ENCODE data around the gene AQP5.

The AQP5 gene

DNA sequence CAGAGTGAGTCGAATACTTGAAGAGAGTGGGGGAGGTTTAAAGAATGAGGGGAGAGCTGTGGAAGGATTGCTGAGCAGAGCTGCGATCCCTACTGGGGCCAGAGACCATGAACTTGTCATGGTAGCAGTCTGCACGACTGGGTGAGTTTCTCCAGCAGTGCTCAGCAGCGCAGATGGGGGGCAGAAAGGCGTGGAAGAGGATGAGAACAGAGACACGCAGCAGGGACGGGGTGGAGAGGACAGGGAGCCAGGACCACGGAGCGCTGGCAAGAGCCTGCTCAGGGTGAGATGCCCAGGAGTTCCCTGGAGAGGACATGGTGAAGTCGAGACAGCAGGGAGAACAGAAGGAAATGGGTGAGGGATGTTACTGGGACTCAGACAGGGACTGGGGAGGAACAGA lies 9.0 kb downstream of the AQP5 start:
- peaks cover 42% of the 10 kb centered on the region for H3K27me3 ChIP-seq (replicated peaks; ENCODE audit: control insufficient read depth, insufficient read depth, low read length)
- no peaks in the 10 kb centered on the region for H3K36me3 ChIP-seq (ENCODE audit: control insufficient read depth, insufficient read depth, low read length, severe bottlenecking)
- no peak for DNase-seq (ENCODE audit: low read depth)
- no peak overlapping the region for H3K4me3 ChIP-seq (ENCODE audit: low read length)
- no peak overlapping the region for H3K9ac ChIP-seq (ENCODE audit: low read length)
- no peaks in the 10 kb centered on the region for H3K9me3 ChIP-seq (ENCODE audit: control insufficient read depth, low read length)
- H3K4me1 ChIP-seq (ENCODE audit: control insufficient read depth, insufficient read depth, low read length) = peaks cover 8% of the 10 kb centered on the region

DNA sequence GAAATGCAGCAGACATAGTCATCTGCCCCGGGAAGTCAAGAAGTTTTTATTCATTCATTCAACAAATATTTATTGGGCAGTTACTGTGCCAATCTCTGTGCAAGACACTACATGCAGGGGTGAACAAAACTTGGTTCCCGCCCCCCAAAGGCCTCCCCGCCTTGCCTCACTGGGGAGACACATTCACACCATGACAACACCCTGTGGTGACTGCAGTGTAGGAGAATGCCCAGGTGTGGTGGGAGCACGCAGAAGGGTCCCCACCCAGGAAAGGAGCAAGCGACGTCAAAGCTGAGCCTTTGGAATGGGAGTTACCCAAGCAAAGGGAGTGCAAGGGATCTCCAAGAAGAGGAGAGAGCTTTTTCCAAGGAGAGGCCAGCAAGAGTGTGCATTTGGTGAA lies 9.5 kb downstream of the AQP5 start:
- no peak overlapping the region for H3K9ac ChIP-seq (ENCODE audit: low read length)
- H3K9me3 ChIP-seq (ENCODE audit: control insufficient read depth, low read length) = no peaks in the 10 kb centered on the region
- peaks cover 46% of the 10 kb centered on the region for H3K27me3 ChIP-seq (replicated peaks; ENCODE audit: control insufficient read depth, insufficient read depth, low read length)
- no peak for DNase-seq (ENCODE audit: low read depth)
- H3K4me1 ChIP-seq (ENCODE audit: control insufficient read depth, insufficient read depth, low read length) = peaks cover 8% of the 10 kb centered on the region
- no peaks in the 10 kb centered on the region for H3K36me3 ChIP-seq (ENCODE audit: control insufficient read depth, insufficient read depth, low read length, severe bottlenecking)
- no peak overlapping the region for H3K4me3 ChIP-seq (ENCODE audit: low read length)

DNA sequence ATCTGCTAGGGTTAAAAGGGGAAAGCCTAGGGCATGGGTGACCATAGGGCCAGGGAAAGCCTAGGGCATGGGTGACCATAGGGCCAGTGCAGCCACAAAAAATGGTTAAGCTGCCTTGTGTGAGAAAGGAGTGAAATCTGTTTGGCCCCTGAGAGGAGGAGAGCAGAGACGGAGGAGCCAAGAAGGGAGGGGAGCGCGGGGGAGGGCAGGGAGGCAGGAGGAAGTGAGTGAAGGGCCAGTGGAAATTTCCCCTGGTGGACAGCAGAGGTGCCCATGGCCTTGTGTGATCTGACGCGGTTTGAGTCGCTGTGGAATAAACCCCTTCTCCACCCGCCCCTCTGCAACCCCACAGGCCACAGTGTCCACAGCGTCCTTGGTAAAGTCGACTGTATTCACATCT lies 10.5 kb downstream of the AQP5 start:
- H3K4me3 ChIP-seq (ENCODE audit: low read length) = no peak overlapping the region
- no peaks in the 10 kb centered on the region for H3K36me3 ChIP-seq (ENCODE audit: control insufficient read depth, insufficient read depth, low read length, severe bottlenecking)
- H3K27me3 ChIP-seq (replicated peaks; ENCODE audit: control insufficient read depth, insufficient read depth, low read length) = peaks cover 46% of the 10 kb centered on the region
- H3K9me3 ChIP-seq (ENCODE audit: control insufficient read depth, low read length) = no peaks in the 10 kb centered on the region
- peaks cover 7% of the 10 kb centered on the region for H3K4me1 ChIP-seq (ENCODE audit: control insufficient read depth, insufficient read depth, low read length)
- H3K9ac ChIP-seq (ENCODE audit: low read length) = no peak overlapping the region
- DNase-seq (ENCODE audit: low read depth) = no peak

DNA sequence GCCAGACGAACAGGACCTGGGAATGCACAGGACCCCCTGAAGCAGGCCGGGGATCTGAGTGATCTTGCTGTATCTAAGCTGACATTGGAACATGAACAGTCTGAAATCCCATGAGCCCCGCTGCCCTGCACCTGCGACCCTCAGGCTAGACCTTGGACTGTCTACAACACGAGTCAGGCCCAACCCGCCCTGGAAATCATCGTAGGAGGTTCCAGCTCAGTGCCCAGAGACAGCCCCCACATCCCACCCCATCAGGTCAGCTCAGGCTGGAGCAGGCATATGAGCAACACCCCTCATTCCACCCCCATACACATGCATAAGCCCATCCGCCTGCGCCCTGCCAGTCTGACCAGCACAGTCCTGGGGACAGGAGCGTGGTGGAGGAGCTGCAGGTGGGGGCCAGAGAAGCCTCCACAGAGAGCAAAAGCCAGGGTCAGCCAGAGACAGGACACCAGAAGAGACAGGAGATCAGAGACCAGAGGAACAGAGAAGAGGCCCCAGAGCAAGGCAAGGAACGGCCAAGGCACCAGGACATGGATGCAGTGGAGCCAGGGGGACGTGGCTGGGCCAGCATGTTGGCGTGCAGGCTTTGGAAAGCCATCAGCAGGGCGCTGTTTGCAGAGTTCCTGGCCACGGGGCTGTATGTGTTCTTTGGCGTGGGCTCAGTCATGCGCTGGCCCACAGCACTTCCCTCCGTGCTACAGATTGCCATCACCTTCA lies 11.1 kb downstream of the AQP5 start, which contains the start of gene AQP6:
TSS of gene AQP6 (plus strand) at position 307 of the 720 bp plus-strand sequence. CDS start at position 534, 227 bp downstream.
- no peaks in the 10 kb centered on the region for H3K36me3 ChIP-seq (ENCODE audit: control insufficient read depth, insufficient read depth, low read length, severe bottlenecking)
- no peak within 1 kb of the TSS for H3K4me3 ChIP-seq (ENCODE audit: low read length)
- no peaks in the 10 kb centered on the region for H3K9me3 ChIP-seq (ENCODE audit: control insufficient read depth, low read length)
- H3K27me3 ChIP-seq (replicated peaks; ENCODE audit: control insufficient read depth, insufficient read depth, low read length) = peaks cover 44% of the 10 kb centered on the region
- no peak within 1 kb of the TSS for H3K9ac ChIP-seq (ENCODE audit: low read length)
- peaks cover 4% of the 10 kb centered on the region for H3K4me1 ChIP-seq (ENCODE audit: control insufficient read depth, insufficient read depth, low read length)
- no peak for DNase-seq (ENCODE audit: low read depth)

DNA sequence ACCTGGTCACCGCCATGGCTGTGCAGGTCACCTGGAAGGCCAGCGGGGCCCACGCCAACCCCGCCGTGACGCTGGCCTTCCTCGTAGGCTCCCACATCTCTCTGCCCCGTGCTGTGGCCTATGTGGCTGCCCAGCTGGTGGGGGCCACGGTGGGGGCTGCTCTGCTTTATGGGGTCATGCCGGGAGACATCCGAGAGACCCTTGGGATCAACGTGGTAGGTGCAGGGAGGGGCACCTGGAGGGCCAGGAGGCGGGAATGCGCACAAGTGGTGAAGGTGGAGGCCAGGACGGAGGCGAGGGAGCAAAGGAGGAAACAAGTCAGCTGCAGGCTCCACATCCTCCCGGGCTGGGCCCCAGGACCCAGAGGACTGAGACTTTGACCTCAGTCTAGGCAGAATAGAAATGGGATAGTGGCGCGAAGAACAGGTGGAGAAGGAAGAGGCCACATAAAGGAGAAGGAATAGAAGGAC lies 11.7 kb downstream of the AQP5 start:
- Histone ChIP-seq H3K9ac (ENCODE audit: low read length) (no peak overlapping the region), H3K36me3 (ENCODE audit: control insufficient read depth, insufficient read depth, low read length, severe bottlenecking) (no peaks in the 10 kb centered on the region), H3K9me3 (ENCODE audit: control insufficient read depth, low read length) (no peaks in the 10 kb centered on the region), H3K27me3 (replicated peaks; ENCODE audit: control insufficient read depth, insufficient read depth, low read length) (peaks cover 38% of the 10 kb centered on the region), H3K4me3 (ENCODE audit: low read length) (no peak overlapping the region), H3K4me1 (ENCODE audit: control insufficient read depth, insufficient read depth, low read length) (peaks cover 4% of the 10 kb centered on the region)
- no peak for DNase-seq (ENCODE audit: low read depth)

DNA sequence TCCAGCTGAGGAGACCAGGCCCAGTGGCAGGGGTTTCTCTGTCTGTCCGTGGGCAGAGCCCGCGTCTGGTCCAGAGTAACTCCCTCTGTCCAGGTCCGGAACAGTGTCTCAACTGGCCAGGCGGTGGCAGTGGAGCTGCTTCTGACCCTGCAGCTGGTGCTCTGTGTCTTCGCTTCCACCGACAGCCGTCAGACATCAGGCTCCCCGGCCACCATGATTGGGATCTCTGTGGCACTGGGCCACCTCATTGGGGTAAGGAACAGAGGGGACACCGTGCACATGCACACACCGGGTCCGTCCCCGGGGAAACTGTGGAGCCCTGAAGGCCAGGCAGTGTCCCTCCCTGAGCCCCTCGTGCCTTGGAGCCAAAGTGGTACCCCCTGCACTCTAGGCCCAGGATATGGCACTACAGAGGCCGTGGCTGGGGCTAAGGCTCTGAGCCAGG lies 12.6 kb downstream of the AQP5 start:
- Histone ChIP-seq H3K4me3 (ENCODE audit: low read length) (no peak overlapping the region), H3K9me3 (ENCODE audit: control insufficient read depth, low read length) (no peaks in the 10 kb centered on the region), H3K36me3 (ENCODE audit: control insufficient read depth, insufficient read depth, low read length, severe bottlenecking) (no peaks in the 10 kb centered on the region), H3K27me3 (replicated peaks; ENCODE audit: control insufficient read depth, insufficient read depth, low read length) (peaks cover 30% of the 10 kb centered on the region), H3K9ac (ENCODE audit: low read length) (no peak overlapping the region), H3K4me1 (ENCODE audit: control insufficient read depth, insufficient read depth, low read length) (peaks cover 4% of the 10 kb centered on the region)
- DNase-seq (ENCODE audit: low read depth) = peak; percentile 84

DNA sequence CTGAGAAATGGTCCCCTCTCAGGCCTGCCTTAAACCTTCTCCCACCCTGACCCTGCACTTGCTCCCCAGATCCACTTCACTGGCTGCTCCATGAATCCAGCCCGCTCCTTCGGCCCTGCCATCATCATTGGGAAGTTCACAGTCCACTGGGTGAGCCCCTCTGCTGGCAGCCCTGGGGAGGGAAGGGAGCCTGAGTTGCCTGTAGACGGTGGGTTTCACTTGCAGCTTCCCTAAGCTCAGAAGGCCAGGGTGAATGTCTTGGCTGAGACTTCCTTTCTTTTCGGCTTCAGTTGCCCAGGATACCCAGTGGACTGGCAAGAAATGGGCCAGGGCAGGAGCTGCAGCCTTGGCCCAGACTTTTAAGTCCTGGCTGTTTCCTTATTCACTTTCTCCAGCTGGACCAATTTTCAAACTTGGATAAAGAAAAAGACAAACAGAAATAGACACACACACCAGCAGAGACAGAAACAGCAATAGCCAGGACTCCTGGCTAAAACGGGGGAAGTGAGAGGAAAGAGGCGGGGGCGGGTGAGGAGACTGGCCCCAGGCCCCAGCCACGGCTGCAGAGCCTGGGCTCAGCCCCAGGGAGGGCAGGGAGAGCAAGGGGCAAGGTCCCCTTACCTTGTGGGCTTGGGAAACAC lies 13.1 kb downstream of the AQP5 start:
- no peak overlapping the region for H3K9ac ChIP-seq (ENCODE audit: low read length)
- H3K9me3 ChIP-seq (ENCODE audit: control insufficient read depth, low read length) = no peaks in the 10 kb centered on the region
- no peak overlapping the region for H3K4me3 ChIP-seq (ENCODE audit: low read length)
- H3K4me1 ChIP-seq (ENCODE audit: control insufficient read depth, insufficient read depth, low read length) = peaks cover 4% of the 10 kb centered on the region
- H3K36me3 ChIP-seq (ENCODE audit: control insufficient read depth, insufficient read depth, low read length, severe bottlenecking) = no peaks in the 10 kb centered on the region
- no peak for DNase-seq (ENCODE audit: low read depth)
- peaks cover 24% of the 10 kb centered on the region for H3K27me3 ChIP-seq (replicated peaks; ENCODE audit: control insufficient read depth, insufficient read depth, low read length)

DNA sequence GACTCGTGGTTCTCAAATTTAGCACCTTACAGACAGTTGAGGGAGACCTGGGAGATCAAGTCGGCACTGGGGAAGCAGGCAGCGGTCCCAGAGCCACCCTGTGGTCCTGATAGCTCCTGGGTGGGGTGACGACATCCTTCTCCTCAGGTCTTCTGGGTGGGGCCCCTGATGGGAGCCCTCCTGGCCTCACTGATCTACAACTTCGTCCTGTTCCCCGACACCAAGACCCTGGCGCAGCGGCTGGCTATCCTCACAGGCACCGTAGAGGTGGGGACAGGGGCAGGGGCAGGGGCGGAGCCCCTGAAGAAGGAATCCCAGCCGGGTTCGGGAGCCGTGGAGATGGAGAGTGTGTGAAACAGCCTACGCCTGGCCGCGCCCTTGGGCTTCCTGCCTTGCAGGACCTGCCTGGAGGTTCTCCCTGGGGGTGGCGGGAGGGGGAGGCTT lies 13.7 kb downstream of the AQP5 start:
- Histone ChIP-seq H3K4me1 (ENCODE audit: control insufficient read depth, insufficient read depth, low read length) (peaks cover 4% of the 10 kb centered on the region), H3K27me3 (replicated peaks; ENCODE audit: control insufficient read depth, insufficient read depth, low read length) (peaks cover 19% of the 10 kb centered on the region), H3K9ac (ENCODE audit: low read length) (no peak overlapping the region), H3K4me3 (ENCODE audit: low read length) (no peak overlapping the region), H3K36me3 (ENCODE audit: control insufficient read depth, insufficient read depth, low read length, severe bottlenecking) (no peaks in the 10 kb centered on the region), H3K9me3 (ENCODE audit: control insufficient read depth, low read length) (no peaks in the 10 kb centered on the region)
- no peak for DNase-seq (ENCODE audit: low read depth)

DNA sequence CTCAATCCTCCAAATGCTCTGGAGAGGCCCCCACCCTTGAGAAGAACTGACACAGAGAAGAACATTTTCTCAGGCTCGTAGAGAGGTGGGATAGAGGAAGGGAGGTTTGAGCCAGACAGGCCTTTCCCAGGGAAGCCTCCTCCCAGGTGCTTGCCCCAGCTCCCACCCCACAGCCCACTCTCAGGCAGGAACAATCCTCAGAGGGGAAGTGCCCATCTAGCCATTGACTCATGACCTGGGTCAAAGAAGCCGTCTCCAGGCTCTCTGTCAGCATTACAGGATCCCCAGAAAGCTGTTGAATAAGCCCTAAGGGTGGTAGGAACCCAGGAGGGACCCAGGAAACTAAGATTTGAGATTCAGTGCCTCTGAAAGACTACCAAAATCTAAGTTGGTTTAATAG lies 14.9 kb downstream of the AQP5 start:
- H3K9me3 ChIP-seq (ENCODE audit: control insufficient read depth, low read length) = no peaks in the 10 kb centered on the region
- H3K4me1 ChIP-seq (ENCODE audit: control insufficient read depth, insufficient read depth, low read length) = peaks cover 4% of the 10 kb centered on the region
- peaks cover 7% of the 10 kb centered on the region for H3K27me3 ChIP-seq (replicated peaks; ENCODE audit: control insufficient read depth, insufficient read depth, low read length)
- no peaks in the 10 kb centered on the region for H3K36me3 ChIP-seq (ENCODE audit: control insufficient read depth, insufficient read depth, low read length, severe bottlenecking)
- H3K4me3 ChIP-seq (ENCODE audit: low read length) = no peak overlapping the region
- DNase-seq (ENCODE audit: low read depth) = no peak
- no peak overlapping the region for H3K9ac ChIP-seq (ENCODE audit: low read length)

DNA sequence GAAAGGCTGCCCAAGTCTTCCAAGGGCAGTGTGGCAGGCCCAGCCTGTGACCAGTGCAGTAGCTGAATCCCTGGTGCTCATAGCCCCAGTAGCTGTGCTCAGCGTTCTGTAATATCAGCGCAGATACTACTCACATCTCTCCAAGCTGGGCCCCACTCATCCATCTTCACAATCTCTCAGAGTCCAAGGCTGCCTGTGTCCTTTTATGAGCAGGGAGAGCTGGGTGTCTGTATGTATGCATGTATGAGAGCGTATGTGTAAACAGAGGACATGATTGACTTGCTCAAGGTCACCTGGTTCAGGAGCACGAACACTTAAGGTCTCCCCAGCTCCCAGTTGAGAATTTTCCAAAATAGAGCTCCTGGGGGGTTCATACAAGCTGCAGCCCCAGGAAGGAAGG lies 16.5 kb downstream of the AQP5 start:
- H3K9ac ChIP-seq (ENCODE audit: low read length) = no peak overlapping the region
- no peak for DNase-seq (ENCODE audit: low read depth)
- H3K36me3 ChIP-seq (ENCODE audit: control insufficient read depth, insufficient read depth, low read length, severe bottlenecking) = no peaks in the 10 kb centered on the region

DNA sequence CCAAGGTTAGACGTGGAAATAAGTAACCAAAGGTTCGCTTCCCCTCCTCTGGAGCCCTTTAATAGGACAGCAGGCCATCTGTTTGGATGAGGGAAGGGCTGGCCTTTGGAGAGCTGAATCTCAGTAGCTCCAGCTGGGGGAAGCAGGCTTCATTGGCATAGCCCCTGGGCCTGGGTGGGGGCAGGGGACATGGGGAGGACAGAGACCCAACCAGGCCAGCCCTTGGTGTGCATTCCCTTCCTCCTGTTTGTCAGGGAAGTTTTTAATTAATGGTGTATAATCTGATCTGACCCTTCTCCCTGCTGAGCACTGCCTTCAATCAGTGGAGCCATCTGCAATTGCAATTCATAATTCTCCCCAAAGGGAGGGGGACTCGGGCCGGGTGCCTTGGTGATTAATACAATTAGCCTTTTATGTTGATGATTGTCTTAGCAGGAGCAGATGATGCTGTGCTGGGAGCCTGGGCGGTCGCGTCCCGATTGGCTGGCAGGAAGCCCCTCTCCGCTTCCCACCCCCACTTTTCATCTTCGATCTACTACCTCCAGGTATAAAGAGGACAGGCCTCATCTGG lies 17.4 kb downstream of the AQP5 start:
- H3K9me3 ChIP-seq (ENCODE audit: control insufficient read depth, low read length) = no peaks in the 10 kb centered on the region
- no peak overlapping the region for H3K4me3 ChIP-seq (ENCODE audit: low read length)
- no peaks in the 10 kb centered on the region for H3K36me3 ChIP-seq (ENCODE audit: control insufficient read depth, insufficient read depth, low read length, severe bottlenecking)
- DNase-seq (ENCODE audit: low read depth) = no peak
- H3K4me1 ChIP-seq (ENCODE audit: control insufficient read depth, insufficient read depth, low read length) = peaks cover 11% of the 10 kb centered on the region
- no peak overlapping the region for H3K9ac ChIP-seq (ENCODE audit: low read length)
- H3K27me3 ChIP-seq (replicated peaks; ENCODE audit: control insufficient read depth, insufficient read depth, low read length) = peaks cover 7% of the 10 kb centered on the region

More for the DNA sequence above, 16.5 kb downstream of the AQP5 start:
- Histone ChIP-seq H3K4me3 (ENCODE audit: low read length) (no peak overlapping the region), H3K4me1 (ENCODE audit: control insufficient read depth, insufficient read depth, low read length) (peaks cover 4% of the 10 kb centered on the region), H3K27me3 (replicated peaks; ENCODE audit: control insufficient read depth, insufficient read depth, low read length) (peaks cover 7% of the 10 kb centered on the region), H3K9me3 (ENCODE audit: control insufficient read depth, low read length) (no peaks in the 10 kb centered on the region)
